Fibroblast of peridontal ligament (primary cell): ENCODE results near the gene STAM2.
A peak's percentile ranks its signal among the peaks of the same experiment; 100 is the strongest.
"Not testable (repeated sequence)": the region's sequence is repeated elsewhere in the genome, so short reads cannot be mapped to it uniquely, and the experiment has no call there.

Experiments used
- DNase-seq: peaks from one replicate; pipeline ENCODE4 v3.0.0-alpha.2; 2010; ENCODE audit errors: extremely low read depth

Gene STAM2

GRCh38 chr2:152175368-152176112, at the start of gene STAM2:
STAM2 (minus strand) TSS chr2:152175763; CDS start chr2:152175642, 121 bp downstream.
- peak; percentile 92 for DNase-seq

GRCh38 chr2:152223977-152224376, 48.4 kb upstream of the STAM2 start:
- no peak for DNase-seq

- DNase-seq, result peak; percentile 96
Measured at GRCh38 chr2:152222975-152223637, 47.5 kb upstream of the STAM2 start.

GRCh38 chr2:152221839-152222238, 46.3 kb upstream of the STAM2 start:
- DNase-seq, result peak; percentile 84

- no peak for DNase-seq
Measured at GRCh38 chr2:152219077-152219828, 43.7 kb upstream of the STAM2 start.

GRCh38 chr2:152201466-152201830, 25.9 kb upstream of the STAM2 start:
- no peak for DNase-seq

- peak; percentile 94 for DNase-seq
Measured at GRCh38 chr2:152200565-152201465, 25.3 kb upstream of the STAM2 start.

- DNase-seq, result no peak
Measured at GRCh38 chr2:152200101-152200500, 24.5 kb upstream of the STAM2 start.

GRCh38 chr2:152198499-152198898, 22.9 kb upstream of the STAM2 start:
- DNase-seq, result no peak

- DNase-seq, result not testable (repeated sequence)
Measured at GRCh38 chr2:152197508-152198284, 22.1 kb upstream of the STAM2 start.

- peak; percentile 86 for DNase-seq
Measured at GRCh38 chr2:152189622-152190495, 14.3 kb upstream of the STAM2 start.

GRCh38 chr2:152186808-152187207, 11.2 kb upstream of the STAM2 start:
- DNase-seq, result not testable (repeated sequence)

GRCh38 chr2:152186262-152186661, 10.7 kb upstream of the STAM2 start:
- DNase-seq, result no peak

- DNase-seq, result no peak
Measured at GRCh38 chr2:152183401-152184073, 8.0 kb upstream of the STAM2 start.

GRCh38 chr2:152177667-152178066, 2.1 kb upstream of the STAM2 start:
- not testable (repeated sequence) for DNase-seq

GRCh38 chr2:152176113-152176714, 651 bp upstream of the STAM2 start:
- DNase-seq, result peak; percentile 39

- no peak for DNase-seq
Measured at GRCh38 chr2:152175012-152175367, 573 bp downstream of the STAM2 start.

GRCh38 chr2:152174574-152174973, 989 bp downstream of the STAM2 start:
- DNase-seq, result no peak

- DNase-seq, result no peak
Measured at GRCh38 chr2:152173831-152174230, 1.7 kb downstream of the STAM2 start.
